Epithelial cell of esophagus (primary cell): ENCODE measurements around the gene TFR2.
A peak's percentile ranks its signal among the peaks of the same experiment; 100 is the strongest.

ENCODE experiments used
- DNase-seq: peaks from one replicate; pipeline ENCODE4 v3.0.0; 2010; ENCODE audit warnings: low read depth
- H3K4me3 ChIP-seq: 2 replicates; pipeline ENCODE4 v1.5.1; 2011; ENCODE audit warnings: mild to moderate bottlenecking, low read length, control low read depth
- TF ChIP-seq, protein P1 (sequence below): IDR thresholded peaks from 2 replicates; pipeline ENCODE4 v1.5.1; 2011; ENCODE audit warnings: low read depth, mild to moderate bottlenecking, low read length, control low read depth, inconsistent platforms; ENCODE audit not compliant: insufficient read depth; ENCODE audit errors: missing control alignments

TFR2 gene

DNA sequence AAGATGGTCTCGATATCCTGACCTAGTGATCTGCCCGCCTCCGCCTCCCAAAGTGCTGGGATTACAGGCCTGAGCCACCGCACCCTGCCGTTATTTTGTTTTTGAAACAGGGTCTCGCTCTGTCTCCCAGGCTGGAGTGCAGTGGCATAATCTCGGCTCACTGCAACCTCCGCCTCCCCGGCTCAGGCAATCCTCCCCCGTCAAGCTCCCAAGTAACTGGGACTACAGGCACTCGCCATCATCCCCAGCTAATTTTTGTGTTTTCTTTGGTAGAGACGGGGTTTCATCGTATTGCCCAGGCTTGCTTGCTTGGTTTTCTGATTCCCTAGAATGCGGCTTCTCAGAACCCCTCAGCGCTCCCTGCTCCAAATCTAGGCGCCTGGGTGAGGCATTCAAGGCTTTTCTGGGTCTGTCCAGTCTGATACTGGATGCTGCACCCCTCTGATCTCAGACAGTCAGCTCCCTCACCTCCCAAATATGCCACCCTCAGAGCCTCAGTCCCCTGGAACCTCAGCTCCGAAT lies 1.3 kb downstream of the TFR2 start:
- H3K4me3 ChIP-seq = no peak overlapping the region
- TF ChIP-seq, protein P1, sequence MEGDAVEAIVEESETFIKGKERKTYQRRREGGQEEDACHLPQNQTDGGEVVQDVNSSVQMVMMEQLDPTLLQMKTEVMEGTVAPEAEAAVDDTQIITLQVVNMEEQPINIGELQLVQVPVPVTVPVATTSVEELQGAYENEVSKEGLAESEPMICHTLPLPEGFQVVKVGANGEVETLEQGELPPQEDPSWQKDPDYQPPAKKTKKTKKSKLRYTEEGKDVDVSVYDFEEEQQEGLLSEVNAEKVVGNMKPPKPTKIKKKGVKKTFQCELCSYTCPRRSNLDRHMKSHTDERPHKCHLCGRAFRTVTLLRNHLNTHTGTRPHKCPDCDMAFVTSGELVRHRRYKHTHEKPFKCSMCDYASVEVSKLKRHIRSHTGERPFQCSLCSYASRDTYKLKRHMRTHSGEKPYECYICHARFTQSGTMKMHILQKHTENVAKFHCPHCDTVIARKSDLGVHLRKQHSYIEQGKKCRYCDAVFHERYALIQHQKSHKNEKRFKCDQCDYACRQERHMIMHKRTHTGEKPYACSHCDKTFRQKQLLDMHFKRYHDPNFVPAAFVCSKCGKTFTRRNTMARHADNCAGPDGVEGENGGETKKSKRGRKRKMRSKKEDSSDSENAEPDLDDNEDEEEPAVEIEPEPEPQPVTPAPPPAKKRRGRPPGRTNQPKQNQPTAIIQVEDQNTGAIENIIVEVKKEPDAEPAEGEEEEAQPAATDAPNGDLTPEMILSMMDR = no peak
- no peak for DNase-seq

DNA sequence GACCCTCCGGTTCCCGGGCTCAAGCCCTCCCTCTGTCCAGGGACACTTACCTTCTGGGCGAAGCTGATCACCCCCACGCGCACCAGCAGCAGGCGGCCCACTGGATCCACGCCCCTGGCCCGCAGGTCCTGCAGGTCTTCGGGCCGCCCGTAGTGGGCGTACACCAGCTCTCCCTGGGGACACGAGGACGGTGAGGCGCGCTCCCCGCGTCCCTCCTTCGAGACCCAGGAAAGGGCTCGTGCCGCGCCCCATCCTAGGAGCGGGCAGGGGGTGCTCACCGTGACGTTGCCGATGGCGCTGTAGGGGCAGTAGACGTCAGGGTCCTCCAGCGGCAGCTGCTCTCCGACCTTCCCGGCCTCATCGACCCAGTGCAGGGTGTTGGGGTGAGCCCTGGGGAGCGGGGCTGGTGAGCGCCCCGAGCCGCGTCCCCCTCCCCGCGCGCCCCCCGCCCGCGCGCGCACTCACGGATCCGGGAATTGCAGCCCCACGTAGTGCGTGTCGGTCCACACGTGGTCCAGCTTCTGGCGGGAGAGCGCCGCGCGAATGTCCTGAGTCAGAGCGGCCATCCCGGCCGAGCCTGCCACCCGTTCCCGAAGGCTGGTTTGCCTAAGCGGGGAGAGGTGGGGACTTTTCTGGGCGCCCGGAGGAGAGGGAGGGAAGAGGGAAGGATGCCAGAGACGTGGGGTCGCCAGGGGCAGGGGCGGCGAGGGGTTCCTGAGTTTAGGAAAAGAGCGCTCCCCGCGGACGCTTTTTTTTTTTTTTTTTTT lies 8.2 kb downstream of the TFR2 start:
- TF ChIP-seq, protein P1 = peak; percentile 50
- DNase-seq = peak; percentile 42
- H3K4me3 ChIP-seq = peak overlapping the region; percentile 44

DNA sequence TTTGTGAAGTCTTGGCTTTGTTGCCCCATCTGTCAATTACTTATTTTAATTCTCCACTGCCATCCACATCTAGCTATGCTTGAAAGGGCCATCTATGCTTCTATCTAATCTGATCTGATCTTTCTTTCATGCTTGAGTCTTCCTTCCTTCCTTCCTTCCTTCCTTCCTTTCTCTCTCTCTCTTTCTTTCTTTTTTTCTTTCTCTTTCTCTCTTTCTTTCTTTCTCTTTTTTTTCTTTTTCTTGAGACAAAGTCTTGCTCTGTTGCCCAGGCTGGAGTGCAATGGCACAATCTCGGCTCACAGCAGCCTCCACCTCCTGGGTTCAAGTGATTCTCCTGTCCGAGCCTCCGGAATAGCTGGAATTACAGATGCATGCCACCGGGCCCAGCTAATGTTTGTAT lies 11.3 kb downstream of the TFR2 start:
- no peak for DNase-seq
- TF ChIP-seq, protein P1 = no peak
- no peak overlapping the region for H3K4me3 ChIP-seq

DNA sequence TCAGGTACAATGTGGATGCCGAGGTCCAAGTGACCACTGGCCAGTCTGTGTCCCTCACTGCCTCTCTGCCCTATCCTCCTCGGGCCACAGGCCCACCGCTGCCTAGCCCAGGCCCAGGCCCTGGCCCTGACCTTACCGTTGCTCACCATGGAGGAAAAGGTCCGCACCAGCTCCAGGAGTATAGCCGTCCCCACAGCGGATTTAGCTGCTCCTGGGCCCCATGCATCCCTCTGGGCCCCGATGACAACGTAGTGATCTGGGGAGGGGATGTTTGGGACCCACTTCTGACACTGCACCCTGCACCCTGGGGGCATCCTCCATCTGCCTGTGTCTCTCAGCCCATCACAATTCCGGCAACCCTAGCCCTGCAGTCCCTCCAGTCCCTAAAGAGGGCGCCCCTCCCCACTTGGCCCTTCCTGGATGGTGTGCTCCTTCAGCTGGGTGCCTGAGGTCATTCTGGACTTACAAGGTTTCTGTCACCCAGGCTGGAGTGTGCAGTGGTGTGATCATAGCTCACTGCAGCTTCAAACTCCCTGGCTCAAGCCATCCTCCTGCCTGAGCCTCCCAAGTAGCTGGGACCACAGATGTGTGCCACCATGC lies 12.1 kb downstream of the TFR2 start:
- TF ChIP-seq, protein P1 = peak; percentile 37
- peak; percentile 41 for DNase-seq
- H3K4me3 ChIP-seq = no peak overlapping the region

DNA sequence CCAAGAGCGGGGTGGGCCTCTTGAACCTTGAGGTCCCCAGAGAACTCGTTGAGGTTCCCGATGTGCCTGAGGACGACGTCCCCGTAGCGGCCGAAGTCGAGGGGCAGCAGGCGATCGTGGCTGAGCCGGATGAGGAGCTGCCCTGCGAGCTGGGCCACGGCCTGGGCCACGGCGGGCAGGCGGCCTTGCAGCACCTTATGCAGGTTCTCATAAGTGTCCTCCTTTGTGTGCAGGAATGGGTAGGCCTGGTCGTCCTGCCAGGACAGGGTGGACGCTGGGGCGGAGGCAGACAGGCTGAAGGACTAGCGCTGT lies 14.2 kb downstream of the TFR2 start:
- TF ChIP-seq, protein P1 = no peak
- H3K4me3 ChIP-seq = no peak overlapping the region
- DNase-seq = no peak

DNA sequence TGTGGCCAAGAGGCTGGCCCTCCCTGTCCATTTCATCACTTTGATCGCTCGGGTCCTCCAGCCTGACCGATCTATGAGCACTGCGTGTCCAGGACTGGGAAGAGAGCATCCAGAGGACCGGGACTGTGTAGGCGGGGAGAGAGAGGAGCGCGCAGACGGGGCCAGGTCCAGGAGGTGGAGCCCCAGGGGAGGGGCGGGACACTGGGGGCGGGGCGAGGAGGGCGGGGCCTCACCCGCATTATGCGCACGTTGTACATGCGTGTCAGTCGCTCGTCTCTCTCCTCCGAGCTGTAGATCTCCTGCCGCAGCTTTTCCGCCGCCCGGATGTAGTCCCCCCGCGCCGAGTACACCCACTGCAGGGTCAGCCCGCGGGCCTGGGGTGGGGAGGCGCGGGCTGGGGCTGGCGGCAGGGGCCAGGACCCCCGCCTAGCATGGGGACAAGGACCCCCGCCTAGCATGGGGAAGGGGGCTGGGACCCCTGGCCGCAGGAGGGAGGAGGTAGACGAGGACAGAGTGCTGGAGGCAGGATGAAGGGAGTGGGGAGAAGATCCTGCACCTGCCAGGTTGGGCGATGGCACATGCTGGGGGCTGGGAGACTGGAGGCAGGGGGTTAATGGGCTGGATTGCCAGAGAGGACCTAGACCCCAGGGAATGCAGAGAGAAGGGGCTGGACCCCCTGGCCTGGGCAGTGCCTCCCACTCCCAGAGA lies 14.7 kb downstream of the TFR2 start:
- peak overlapping the region; percentile 30 for H3K4me3 ChIP-seq
- TF ChIP-seq, protein P1 = no peak
- peak; percentile 90 for DNase-seq
